Activated CD8-positive, alpha-beta T cell treated with anti-CD3 and anti-CD28 coated beads for 36 hours (primary cell): ENCODE results near the gene ZNF816. TPM values are rescaled to one million over a fixed set of nuclear protein-coding genes. Genes with fewer than 3 reads are reported as not detected.

Experiments used
- ATAC-seq: fragments of 200-7000 bp; cut with Tn5 transposase; one replicate; pipeline ENCODE4 v1.10.0; 2021; ENCODE audit warnings: mild to moderate bottlenecking, moderate library complexity
- CTCF ChIA-PET: fragments of 350-600 bp; sonication (Branson Sonifier 250); formaldehyde crosslinking; loops from one replicate; lab custom pipeline; 2021; ENCODE audit warnings: antibody characterized with exemption; lab: Charles Lee
- POLR2A ChIA-PET: fragments of 350-600 bp; sonication (Branson Sonifier 250); formaldehyde crosslinking; loops from one replicate; lab custom pipeline; 2021; ENCODE audit warnings: antibody characterized with exemption; lab: Charles Lee
- DNase-seq: peaks from one replicate; pipeline ENCODE4 v3.0.0-alpha.2; 2020
- H3K27ac Mint-ChIP-seq: one replicate; pipeline ENCODE4 v1.8.0; 2021; ENCODE audit warnings: mild to moderate bottlenecking, mixed read lengths
- H3K27me3 Mint-ChIP-seq: one replicate; pipeline ENCODE4 v1.8.0; 2021; ENCODE audit warnings: mixed read lengths
- H3K36me3 Mint-ChIP-seq: one replicate; pipeline ENCODE4 v1.8.0; 2021; ENCODE audit warnings: low read depth, mixed read lengths
- H3K4me1 Mint-ChIP-seq: one replicate; pipeline ENCODE4 v1.8.0; 2021; ENCODE audit warnings: low read depth, mixed read lengths
- H3K4me3 Mint-ChIP-seq: one replicate; pipeline ENCODE4 v1.8.0; 2021; ENCODE audit warnings: mild to moderate bottlenecking, moderate library complexity, mixed read lengths
- H3K9me3 Mint-ChIP-seq: one replicate; pipeline ENCODE4 v1.8.0; 2021; ENCODE audit warnings: mixed read lengths
- CTCF ChIP-seq: fragments of 200-600 bp; IDR thresholded peaks from one replicate; pipeline ENCODE4 v1.8.0; 2022; ENCODE audit warnings: antibody characterized with exemption, mild to moderate bottlenecking
- intact Hi-C: fragments of 100-400 bp; cut with micrococcal nuclease; formaldehyde crosslinking; loops from one replicate; pipeline ENCODE4 v1.10.0; 2022
- total RNA-seq, 2 experiments: library from RNA; stranded (reverse); gene quantifications; one replicate each; pipeline ENCODE4 v1.2.3, GENCODE V29; 2021

Gene ZNF816
- total RNA-seq: 10 to 100 TPM; 10.2 to 12.6 TPM

GRCh38 chr19:52962394-52963246 lies at the start of gene ZNF816:
ZNF816 (minus strand) TSS chr19:52962881; CDS start chr19:52956089, 6,792 bp downstream.
- intact Hi-C loops: no loop called here
- peaks cover 30% of the 10 kb centered on the region for H3K9me3 Mint-ChIP-seq
- H3K36me3 Mint-ChIP-seq: peaks cover 46% of the 10 kb centered on the region
- H3K27me3 Mint-ChIP-seq: no peaks in the 10 kb centered on the region
- ChIA-PET CTCF (interaction anchor here (1.7 kb wide), 1 partner anchor 31 kb away, joined by 4 read pairs; no protein-coding TSS in a partner anchor), POLR2A (interaction anchor here (1.0 to 2.1 kb wide), 4 partner anchors 10 to 139 kb away, joined by 3 to 5 read pairs (median 3); no protein-coding TSS in a partner anchor)
- peak within 1 kb of the TSS; percentile 96 for H3K27ac Mint-ChIP-seq
- peak within 1 kb of the TSS; percentile 97 for H3K4me3 Mint-ChIP-seq
- peaks cover 28% of the 10 kb centered on the region for H3K4me1 Mint-ChIP-seq
- ATAC-seq (peak; percentile 100), DNase-seq (peak; percentile 100)
- TF ChIP-seq CTCF: no peak

- ChIA-PET CTCF (no interaction called here), POLR2A (no interaction called here)
- no peak for ATAC-seq
- no peaks in the 10 kb centered on the region for H3K27me3 Mint-ChIP-seq
- H3K27ac Mint-ChIP-seq: no peak overlapping the region
- no peaks in the 10 kb centered on the region for H3K36me3 Mint-ChIP-seq
- TF ChIP-seq CTCF: no peak
- intact Hi-C loops: no loop called here
- peaks cover 4% of the 10 kb centered on the region for H3K9me3 Mint-ChIP-seq
- H3K4me3 Mint-ChIP-seq: no peak overlapping the region
- H3K4me1 Mint-ChIP-seq: no peaks in the 10 kb centered on the region
- no peak for DNase-seq
Observed at GRCh38 chr19:53012006-53012405, 49.3 kb upstream of the ZNF816 start.

- intact Hi-C loops: no loop called here
- DNase-seq: no peak
- Mint-ChIP-seq H3K4me3 (no peak overlapping the region), H3K27ac (no peak overlapping the region), H3K9me3 (peaks cover 4% of the 10 kb centered on the region), H3K27me3 (no peaks in the 10 kb centered on the region), H3K4me1 (no peaks in the 10 kb centered on the region), H3K36me3 (no peaks in the 10 kb centered on the region)
- ChIA-PET CTCF (no interaction called here), POLR2A (no interaction called here)
- no peak for TF ChIP-seq CTCF
- ATAC-seq: no peak
Observed at GRCh38 chr19:53010494-53010893, 47.8 kb upstream of the ZNF816 start.

GRCh38 chr19:53008061-53008778 lies 45.5 kb upstream of the ZNF816 start:
- no peaks in the 10 kb centered on the region for H3K4me1 Mint-ChIP-seq
- CTCF ChIA-PET: no interaction called here
- H3K36me3 Mint-ChIP-seq: no peaks in the 10 kb centered on the region
- ATAC-seq (no peak), DNase-seq (no peak)
- H3K9me3 Mint-ChIP-seq: no peaks in the 10 kb centered on the region
- no peak overlapping the region for H3K4me3 Mint-ChIP-seq
- H3K27ac Mint-ChIP-seq: no peak overlapping the region
- no peak for TF ChIP-seq CTCF
- POLR2A ChIA-PET: no interaction called here
- intact Hi-C loops: no loop called here
- H3K27me3 Mint-ChIP-seq: no peaks in the 10 kb centered on the region

GRCh38 chr19:53007606-53008005 lies 44.9 kb upstream of the ZNF816 start:
- intact Hi-C loops: no loop called here
- no peak overlapping the region for H3K4me3 Mint-ChIP-seq
- ChIA-PET POLR2A (no interaction called here), CTCF (no interaction called here)
- no peaks in the 10 kb centered on the region for H3K4me1 Mint-ChIP-seq
- TF ChIP-seq CTCF: no peak
- H3K27ac Mint-ChIP-seq: no peak overlapping the region
- peak; percentile 9 for DNase-seq
- no peaks in the 10 kb centered on the region for H3K9me3 Mint-ChIP-seq
- H3K36me3 Mint-ChIP-seq: no peaks in the 10 kb centered on the region
- no peaks in the 10 kb centered on the region for H3K27me3 Mint-ChIP-seq
- ATAC-seq: peak; percentile 51
